HG03521 (cell line): ENCODE results near the gene RAMACL.

Source experiments
- ATAC-seq: cut with Tn5 transposase; IDR thresholded peaks from one replicate; pipeline ENCODE4 v1.9.1; 2021; ENCODE audit warnings: mild to moderate bottlenecking, moderate library complexity; ENCODE audit not compliant: unreplicated experiment

Gene RAMACL

GRCh38 chr6:166579237-166579850, 7.1 kb downstream of the RAMACL start:
- no peak for ATAC-seq

GRCh38 chr6:166578536-166579236, 7.8 kb downstream of the RAMACL start:
- ATAC-seq: no peak

GRCh38 chr6:166575205-166575604, 11.3 kb downstream of the RAMACL start:
- ATAC-seq: no peak

- no peak for ATAC-seq
Measured at GRCh38 chr6:166573511-166574216, 12.8 kb downstream of the RAMACL start.

GRCh38 chr6:166572370-166573261, 13.9 kb downstream of the RAMACL start:
- ATAC-seq: no peak

- ATAC-seq: no peak
Measured at GRCh38 chr6:166570929-166571713, 15.4 kb downstream of the RAMACL start.

- ATAC-seq: no peak
Measured at GRCh38 chr6:166569206-166569605, 17.3 kb downstream of the RAMACL start.

- no peak for ATAC-seq
Measured at GRCh38 chr6:166567813-166568212, 18.7 kb downstream of the RAMACL start.

GRCh38 chr6:166567107-166567506, 19.4 kb downstream of the RAMACL start:
- no peak for ATAC-seq

GRCh38 chr6:166566026-166567011, 20.2 kb downstream of the RAMACL start:
- no peak for ATAC-seq

- ATAC-seq: no peak
Measured at GRCh38 chr6:166565084-166565967, 21.2 kb downstream of the RAMACL start.

- ATAC-seq: no peak
Measured at GRCh38 chr6:166563805-166564204, 22.7 kb downstream of the RAMACL start.

- ATAC-seq: no peak
Measured at GRCh38 chr6:166563200-166563599, 23.3 kb downstream of the RAMACL start.

GRCh38 chr6:166562726-166563125, 23.8 kb downstream of the RAMACL start:
- no peak for ATAC-seq

GRCh38 chr6:166561771-166562359, 24.6 kb downstream of the RAMACL start:
- ATAC-seq: no peak

GRCh38 chr6:166560222-166560621, 26.3 kb downstream of the RAMACL start:
- no peak for ATAC-seq

GRCh38 chr6:166559662-166560061, 26.8 kb downstream of the RAMACL start:
- ATAC-seq: no peak

- no peak for ATAC-seq
Measured at GRCh38 chr6:166559211-166559610, 27.3 kb downstream of the RAMACL start.
